HS-27A (cell line): ENCODE measurements around the gene CDK1.

Experiments
- DNase-seq: peaks from one replicate; pipeline ENCODE4 v3.0.0-alpha.2; 2012; ENCODE audit warnings: low read depth, missing footprints

The CDK1 gene

DNA sequence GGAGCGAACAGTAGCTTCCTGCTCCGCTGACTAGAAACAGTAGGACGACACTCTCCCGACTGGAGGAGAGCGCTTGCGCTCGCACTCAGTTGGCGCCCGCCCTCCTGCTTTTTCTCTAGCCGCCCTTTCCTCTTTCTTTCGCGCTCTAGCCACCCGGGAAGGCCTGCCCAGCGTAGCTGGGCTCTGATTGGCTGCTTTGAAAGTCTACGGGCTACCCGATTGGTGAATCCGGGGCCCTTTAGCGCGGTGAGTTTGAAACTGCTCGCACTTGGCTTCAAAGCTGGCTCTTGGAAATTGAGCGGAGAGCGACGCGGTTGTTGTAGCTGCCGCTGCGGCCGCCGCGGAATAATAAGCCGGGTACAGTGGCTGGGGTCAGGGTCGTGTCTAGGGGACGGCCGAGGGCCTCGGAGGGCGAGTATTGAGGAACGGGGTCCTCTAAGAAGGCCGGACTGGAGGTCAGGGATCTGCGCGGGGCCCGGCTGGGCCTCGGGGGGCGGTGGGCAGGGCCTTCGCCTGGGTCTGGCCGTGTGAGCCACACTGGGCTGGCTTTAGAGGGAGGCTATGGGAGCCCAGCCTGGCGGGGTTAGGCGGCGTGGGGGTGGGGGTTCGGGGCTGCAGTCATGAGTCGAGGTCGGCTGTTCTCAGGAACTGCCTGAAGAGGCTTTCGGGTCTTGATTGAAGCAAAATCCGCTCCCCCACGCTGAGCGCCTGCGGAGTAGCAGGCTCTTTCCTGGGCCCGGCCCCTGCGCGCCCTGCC lies at the start of gene CDK1:
TSS of gene CDK1 (plus strand) at position 265 of the 757 bp plus-strand sequence. CDS start 1,688 bp downstream, outside the sequence.
- DNase-seq, result peak; percentile 80

DNA sequence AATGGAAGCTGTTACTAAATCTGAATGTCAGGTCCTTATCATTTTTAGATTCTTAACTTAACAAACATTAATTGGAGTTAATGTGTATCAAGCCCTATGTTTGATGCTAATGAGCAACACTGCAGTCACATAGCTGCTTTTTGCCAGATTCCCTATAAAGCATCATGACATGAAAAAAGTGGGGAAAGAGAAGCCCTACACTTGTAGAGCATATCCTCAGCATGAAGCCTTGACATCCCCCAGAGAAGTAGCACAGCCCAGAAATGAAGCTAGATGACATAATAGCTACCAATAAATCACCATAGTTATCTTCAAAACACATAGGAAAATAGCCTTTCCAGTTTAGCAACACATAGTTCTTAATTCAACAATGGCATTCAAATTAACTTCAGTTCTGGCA lies 49.2 kb upstream of the CDK1 start:
- DNase-seq, result no peak

DNA sequence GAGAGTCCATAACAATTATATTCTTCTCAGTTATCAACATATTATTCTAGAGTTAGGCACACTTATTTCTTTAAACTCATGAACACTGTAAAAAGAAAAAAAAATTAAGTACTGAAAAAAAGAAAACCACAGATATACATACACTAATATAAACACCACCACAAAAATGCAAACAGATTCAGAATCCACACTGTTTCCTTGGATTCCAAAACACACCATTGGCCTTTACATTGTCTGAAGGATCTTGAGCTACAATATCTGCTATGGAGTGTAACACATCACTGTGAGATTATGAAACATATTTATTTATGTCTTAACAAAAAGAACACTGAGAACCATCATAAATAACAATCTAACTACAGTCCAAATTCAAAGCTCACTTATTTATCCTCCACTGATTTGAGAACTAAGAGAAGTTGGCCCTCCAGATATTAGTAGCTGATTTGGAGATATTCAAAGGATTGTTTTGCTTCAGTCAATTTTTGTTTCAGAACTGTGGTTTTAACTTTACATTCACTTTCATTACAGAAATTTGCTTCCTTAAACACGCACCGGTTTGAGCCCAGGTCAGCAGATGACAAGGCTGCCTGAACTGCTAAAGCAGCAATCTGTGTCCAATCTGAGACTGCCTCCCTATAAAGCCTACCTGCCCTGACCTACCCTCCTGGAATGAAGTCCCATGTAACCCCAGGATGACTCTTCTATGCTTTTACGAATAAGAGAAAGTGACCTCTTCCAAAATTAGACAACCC lies 47.0 kb upstream of the CDK1 start:
- DNase-seq, result no peak

DNA sequence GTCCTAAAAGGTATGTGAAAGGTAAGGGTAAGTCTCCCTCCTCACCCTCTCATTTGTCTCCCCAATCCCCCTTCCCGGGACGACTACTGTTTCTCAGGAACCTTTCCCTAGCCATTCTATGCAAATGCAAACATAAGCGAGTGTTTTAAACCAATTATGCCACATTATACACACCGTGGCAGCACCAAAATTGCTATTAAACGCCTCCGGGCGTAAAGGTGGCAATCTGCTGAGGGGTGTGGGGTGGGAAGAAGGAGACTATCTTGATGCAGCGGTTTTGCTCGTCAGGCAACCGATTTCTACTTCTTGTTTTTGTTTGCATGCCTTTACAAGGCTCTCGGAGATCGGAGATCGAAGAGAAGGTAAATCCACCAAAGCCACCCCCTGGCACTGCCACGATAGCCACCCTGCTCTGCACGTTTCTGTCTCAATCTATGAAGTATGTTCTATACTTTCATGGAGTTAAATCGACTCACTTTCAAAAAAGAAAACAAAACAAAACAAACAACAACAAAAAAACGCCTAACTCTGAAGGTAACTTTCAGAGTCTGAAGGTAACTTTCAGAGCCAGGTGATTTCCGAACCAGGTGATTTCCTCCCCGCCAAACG lies 46.0 kb upstream of the CDK1 start:
- no peak for DNase-seq

DNA sequence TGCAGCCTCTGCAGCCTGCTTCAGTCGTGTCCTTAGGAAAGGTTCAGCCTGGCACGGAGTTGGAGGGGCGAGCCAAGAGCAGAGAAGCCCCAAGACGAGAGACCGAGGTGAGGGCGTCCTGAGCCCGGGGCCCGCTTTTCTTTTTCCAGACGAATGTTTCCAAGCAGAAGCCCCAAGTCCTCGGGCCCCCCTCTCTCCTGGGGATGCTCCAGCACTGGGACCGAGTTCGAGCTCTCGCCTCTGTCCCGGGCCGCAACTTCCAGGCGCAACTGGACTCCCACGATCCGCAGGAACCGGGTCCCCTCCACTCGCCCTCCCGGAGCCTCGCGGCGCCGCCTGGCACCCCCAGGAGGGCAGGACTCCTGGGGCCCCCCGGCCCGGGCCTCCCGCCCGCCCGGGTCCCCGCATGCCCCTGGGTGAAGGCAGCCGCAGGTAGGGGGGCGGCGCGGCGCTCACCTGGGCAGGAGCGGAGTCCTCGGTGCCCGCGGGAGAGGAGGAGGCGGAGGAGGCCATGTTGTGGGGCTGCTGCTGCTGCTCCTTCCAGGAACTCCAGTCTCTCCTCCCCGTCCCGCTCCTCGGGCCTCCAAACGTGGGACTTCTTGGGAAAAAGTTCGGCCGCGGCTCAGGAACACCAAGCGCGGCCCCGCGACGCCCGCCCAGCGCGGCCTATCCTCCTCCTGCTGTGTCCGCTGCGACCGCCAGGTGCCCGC lies 45.3 kb upstream of the CDK1 start:
- DNase-seq, result no peak

DNA sequence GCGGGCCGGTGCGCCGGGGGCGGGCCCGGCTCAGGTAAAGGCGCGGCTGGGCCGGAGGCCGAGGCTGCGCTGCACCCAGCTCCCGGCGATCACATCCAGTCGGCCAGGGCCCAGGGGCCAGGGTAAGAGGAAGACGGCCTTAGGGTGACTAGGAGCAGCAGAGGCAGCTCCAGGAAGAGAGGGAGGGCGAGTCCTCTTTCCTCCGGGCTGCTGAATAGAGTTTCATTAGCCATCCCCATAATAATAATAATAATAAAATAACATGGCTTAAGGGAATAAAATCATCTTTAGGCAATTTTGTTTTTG lies 44.8 kb upstream of the CDK1 start:
- DNase-seq, result no peak

DNA sequence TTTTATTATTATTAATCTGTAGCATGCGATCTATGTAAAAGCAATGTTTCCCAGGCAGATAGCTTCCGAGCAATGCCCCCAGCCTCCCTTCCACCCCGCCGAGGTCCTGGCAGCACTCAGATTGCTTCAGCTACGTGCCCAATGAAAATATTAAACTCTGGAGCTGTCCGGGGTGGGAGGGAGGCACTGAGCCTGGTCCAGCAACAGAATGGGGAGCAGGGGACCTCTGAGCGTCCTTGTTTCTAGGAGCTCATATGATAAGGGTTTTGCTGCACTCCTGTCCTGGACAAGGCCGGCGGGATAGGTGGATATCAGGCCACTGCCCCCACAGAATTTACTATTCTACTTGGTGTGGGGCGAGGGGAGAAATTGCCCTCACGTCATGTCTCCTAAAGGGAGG lies 44.5 kb upstream of the CDK1 start:
- DNase-seq, result no peak

DNA sequence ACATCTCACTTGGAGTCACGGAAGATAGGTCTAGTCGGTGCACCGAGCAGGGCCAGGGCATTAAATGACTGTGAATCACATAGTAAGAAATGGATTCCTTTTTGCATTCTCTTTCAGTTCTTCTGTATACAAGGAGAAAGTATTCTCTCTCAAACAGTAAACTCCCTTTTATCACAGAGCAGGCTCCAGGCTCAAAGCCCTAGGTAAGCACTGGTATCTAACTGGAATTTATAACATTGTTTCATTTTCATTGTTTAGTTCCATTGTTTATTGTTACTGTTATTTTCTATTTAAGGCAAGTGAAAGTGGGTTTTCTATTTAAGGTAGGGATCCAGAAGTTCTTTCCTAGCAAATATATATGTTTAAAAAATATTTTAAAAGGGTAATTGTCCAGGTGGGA lies 44.1 kb upstream of the CDK1 start:
- no peak for DNase-seq

DNA sequence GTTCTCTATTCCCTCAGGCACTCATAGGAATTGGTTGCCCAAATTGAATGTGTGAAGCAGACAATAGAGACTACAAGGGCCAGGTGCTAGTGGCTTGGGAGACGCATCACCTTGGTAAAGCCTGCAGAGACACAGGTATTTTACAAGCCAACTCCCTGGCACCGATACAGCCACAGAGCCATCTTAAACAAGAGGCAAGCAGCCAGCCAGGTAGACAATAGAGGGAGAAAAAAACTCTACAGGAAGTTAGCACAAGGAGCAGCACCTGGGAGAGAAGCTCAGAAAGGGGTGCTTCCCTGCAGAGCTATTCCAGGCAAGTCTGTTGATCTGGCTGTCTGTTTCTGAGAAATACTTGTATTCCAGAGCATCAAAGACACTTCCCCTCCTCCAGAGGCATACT lies 43.0 kb upstream of the CDK1 start:
- DNase-seq, result no peak

DNA sequence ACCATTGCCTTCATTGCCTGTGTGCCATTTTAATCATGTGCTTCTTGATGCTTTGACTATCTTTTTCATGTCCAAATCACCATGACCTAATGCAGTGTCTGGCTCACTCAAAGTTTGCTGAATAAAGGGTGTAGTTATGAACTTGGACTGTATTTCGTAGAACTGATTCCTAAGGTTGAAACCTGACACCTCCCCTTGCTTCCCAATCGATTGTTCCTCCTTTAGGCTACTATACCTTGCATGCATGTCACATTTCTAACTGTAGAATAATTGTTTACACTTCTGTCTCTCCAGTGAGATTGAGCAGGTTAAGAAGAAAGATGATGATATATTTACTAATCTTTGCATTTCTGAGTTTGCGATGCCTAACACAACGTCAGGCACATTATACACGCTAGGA lies 41.0 kb upstream of the CDK1 start:
- no peak for DNase-seq

DNA sequence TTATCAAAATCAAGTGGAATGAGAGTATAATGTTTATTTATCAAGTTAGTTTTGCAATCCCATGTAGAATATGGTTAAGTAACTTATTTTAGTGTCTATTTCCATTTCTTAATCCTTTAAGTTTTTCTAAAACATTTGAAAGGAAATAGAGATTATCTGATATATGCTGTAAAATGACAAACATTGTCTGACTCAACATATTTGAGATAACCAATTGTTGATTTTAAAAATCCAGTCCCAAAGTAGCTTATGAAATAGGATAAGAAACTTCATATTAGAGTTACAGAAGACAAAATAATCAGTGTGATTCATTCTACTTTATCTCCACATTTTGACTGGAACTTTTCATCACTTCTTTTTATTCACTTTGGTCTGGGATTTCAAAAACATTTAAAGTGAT lies 38.7 kb upstream of the CDK1 start:
- no peak for DNase-seq

DNA sequence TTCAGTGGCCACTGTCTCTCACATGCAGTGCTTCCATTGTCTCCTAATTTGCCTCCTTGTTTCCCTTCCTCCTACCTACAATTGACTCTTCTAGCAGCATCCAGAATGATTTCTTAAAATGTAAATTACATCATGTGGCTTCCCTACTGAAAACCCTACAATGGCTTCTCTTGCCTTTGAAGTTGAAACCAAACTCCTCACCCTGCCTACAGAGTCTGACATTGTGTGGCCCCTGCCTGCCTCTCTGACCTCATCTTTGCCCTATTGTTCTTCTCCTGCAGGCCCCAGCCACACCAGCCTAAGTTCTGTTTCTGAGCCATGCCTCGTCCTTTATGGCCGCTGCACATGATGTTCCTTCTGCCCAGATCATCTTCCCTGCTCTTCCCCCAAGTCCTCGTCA lies 35.8 kb upstream of the CDK1 start:
- no peak for DNase-seq

DNA sequence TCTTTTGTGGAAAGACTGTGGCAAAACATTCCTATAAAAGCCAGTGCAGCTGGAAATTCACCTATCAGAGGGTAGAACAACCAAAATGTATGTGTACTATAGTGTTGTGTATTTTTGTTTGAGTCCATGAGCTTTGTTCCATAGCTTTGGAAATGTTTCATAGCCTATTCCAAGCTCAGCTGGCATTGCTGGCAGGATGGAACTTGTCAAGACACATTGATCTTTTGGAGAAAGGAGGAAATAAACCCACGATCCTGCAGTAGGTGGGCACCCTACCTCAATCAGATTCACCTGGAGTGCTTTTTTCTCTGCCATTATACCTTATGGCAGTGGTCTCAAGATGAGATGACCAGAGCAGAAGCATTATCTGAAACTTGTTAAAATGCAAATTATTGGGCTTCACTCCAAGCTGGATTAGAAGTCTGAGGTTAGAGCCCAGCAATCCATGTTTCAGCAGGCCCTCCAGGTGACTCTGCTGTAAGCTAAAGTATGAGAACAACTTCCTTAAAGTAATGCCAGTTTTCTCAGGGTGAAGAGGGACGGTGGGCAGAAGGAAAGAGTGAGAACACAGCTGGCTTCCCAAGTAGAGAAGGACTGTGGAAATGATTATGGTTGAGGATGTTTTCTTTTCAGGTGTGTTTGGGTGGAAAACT lies 30.3 kb upstream of the CDK1 start:
- no peak for DNase-seq

DNA sequence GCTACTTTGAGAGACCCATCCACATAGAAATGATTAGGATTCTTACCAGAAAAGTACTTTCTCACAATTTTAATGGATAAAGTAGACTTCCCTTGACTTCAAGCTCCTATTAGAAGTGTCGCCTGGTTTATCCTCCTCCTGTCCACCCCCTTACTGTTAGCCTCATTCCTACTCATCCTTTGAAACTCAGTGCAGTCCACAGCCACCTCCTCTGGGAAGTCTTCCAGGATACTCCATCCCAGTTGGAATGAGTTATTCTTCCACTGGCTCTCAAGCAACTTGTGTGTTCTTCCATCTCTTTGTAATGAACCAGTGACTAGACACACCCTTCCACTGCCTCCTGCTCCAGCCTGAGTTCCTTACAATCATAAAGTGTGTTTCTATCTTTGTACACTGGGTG lies 25.1 kb upstream of the CDK1 start:
- no peak for DNase-seq

DNA sequence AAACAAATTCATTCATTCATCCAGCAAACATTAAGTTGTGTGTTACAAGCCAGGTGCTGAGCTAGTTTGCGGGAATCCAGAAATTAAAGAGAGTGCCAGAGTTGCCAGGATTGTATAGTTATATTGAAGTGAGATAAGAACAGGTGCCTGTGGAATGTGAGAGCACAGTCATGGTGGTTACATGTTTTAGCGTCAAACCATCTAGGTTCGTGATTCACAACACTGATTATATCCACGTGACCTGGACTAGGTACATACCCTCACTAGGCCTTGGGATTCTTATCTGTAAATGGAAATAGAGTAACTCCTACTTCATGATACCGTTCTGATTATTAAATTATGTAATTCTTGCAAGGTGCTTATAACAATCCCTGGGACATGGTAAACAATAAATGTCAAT lies 24.5 kb upstream of the CDK1 start:
- DNase-seq, result no peak

DNA sequence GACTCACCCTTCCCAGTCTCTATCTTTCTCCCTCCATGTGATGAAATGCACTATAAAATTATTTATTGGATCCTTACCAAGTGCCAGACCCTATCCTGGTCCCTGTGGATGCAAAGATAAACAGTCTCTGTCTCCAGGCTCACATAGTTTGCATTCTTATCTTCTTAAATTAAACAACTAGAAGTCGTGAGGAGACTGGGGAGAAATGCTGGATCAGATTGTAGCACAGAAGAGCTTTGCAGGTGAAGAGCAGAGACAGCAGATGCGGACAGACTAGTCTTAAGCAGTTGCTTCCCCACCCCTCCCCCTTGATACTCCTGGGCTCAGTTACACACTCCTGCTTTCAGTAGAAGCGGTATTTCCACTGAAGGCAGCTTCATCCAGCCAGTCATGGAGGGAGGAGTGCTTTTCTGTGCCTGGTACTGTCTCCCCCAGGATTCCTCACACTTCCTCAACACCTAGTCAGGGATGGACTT lies 20.8 kb upstream of the CDK1 start:
- DNase-seq, result no peak

DNA sequence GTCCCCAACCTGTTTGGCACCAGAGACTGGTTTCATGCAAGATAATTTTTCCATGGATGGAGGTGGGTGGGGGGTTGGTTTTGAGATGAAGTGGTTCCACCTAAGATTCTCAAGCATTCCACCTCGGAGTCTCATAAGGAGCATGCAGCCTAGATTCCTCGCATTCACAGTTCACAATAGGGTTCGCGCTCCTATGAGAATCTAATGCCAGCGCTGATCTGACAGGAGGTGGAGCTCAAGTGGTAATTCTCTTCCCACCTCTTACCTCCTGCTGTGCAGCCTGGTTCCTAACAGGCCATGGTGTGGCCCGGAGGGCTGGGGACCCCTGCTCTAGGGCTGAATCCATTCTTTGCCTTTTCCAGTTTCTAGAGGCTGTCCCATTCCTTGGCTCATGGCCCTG lies 19.1 kb upstream of the CDK1 start:
- DNase-seq, result no peak

DNA sequence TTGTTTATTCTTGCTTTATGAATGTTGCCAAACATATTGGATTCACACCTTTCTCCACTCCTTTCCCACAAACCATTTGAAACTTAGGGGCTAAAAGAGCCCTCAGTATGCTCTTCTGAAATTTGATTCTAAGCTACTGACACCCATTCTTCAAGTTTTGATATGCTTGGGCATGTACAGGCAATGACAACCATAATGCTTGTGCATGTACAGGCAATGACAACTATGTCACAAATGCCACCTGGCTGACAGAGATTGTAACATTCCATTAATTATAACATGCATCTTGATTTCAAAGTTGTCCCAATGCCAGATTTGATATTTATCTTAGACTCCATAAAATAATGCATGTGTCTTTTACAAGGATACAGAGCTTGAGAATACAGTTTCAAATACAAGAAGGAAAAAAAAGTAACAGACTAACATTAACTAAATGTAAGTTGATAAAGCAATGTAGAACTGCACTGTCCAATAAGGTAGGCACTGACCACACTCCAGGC lies 17.5 kb upstream of the CDK1 start:
- DNase-seq, result no peak

DNA sequence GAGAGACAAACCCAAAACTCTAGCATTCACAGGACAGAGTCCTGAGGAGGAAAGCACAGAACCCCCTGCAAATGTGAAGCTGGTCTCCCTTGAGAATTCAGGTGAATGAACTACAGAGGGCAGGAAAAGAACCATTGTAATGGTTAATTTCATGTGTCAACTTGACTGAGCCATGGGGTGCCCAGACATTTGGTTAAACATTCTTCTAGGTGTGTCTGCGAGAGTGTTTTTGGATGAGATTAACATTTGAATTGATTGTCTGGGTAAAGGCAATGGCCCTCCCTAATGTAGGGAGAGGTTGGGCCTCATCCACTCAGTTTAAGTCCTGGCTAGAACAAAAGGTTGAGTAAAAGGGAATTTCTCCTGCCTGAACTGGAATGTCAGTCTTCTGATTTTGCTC lies 15.7 kb upstream of the CDK1 start:
- no peak for DNase-seq

DNA sequence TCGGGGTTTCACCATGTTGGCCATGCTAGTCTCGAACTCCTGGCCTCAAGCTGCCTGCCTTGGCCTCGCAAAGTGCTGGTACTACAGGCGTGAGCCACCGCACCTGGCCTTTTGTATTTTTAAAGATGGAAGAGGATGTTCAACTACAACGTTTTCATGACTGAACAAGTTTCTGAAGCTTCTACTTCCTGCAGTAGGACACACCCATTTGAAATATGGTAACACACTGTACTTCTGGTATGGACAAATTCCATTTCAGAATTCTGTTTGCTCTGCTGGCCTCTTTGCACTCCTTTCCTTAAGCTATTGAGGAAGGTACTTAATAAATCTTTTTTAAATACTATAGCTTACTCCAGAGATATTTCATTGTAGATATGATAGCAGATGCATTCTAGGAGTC lies 10.9 kb upstream of the CDK1 start:
- DNase-seq, result no peak

DNA sequence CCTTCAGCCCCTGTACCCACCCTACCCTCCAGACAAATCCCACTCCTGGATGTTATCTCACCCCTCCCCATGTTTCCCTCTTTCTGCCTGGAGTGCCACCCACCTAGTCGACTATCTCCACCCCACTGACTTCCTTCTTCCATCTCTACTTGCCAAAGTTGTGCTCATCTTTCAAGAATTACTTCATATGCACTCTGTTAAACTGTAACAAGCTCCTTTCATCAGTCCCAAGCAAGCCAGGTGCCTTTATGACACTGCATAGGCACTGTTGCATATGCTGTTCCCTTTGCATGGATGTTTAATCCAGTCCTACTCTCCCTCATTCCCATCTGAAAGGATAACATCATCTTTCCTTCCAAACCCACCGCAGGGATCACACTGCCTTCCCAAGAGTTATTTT lies 8.9 kb upstream of the CDK1 start:
- no peak for DNase-seq

DNA sequence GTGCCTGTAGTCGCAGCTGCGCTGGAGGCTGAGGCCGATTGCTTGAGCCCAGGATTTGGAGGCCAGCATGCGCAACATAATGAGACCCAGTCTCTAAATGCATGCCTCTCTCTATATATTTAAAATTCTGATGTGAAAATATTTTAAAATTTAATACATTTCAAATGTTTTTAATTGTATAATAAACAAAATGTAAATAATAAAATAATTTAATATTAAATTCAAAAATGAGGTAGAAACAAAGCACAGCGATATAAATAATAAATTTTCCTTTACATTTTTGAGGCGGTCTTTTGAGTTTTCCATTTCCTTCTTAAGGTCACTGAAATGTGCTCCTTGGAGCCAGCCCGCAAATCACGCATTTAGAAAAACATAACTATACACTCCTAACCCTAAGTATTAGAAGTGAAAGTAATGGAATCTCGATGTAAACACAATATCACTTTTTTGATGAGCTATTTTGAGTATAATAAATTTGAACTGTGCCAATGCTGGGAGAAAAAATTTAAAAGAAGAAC lies 523 bp upstream of the CDK1 start:
- DNase-seq, result no peak
